Suprapubic skin (tissue), 4 donors: ENCODE data around the gene MAGED1.

Experiments
- CTCF ChIP-seq, 2 donors: fragments of 200-600 bp in 1 of 2; fragments of 450-650 bp in 1 of 2; sonication (generic) in 1 of 2; IDR thresholded peaks; one replicate each; pipeline ENCODE4 v1.5.1; 2016 to 2019; ENCODE audit warnings: antibody characterized with exemption in 2 of 2, mild to moderate bottlenecking in 1 of 2, moderate library complexity in 1 of 2
- POLR2A ChIP-seq, 2 donors: fragments of 450-650 bp; IDR thresholded peaks; one replicate each; pipeline ENCODE4 v1.6.1; 2017; ENCODE audit warnings: antibody characterized with exemption in 2 of 2, mild to moderate bottlenecking in 2 of 2, moderate library complexity in 2 of 2
- POLR2AphosphoS5 ChIP-seq, 3 donors: sonication (generic); formaldehyde crosslinking; IDR thresholded peaks; one replicate each; pipeline ENCODE4 v1.6.1; 2017; ENCODE audit warnings: antibody characterized with exemption in 3 of 3

GRCh38 chrX:51851507-51852085 is 41.8 kb upstream of the MAGED1 start:
- no peak for TF ChIP-seq POLR2AphosphoS5 (IDR thresholded peaks at IDR 0.05)
- TF ChIP-seq CTCF (IDR thresholded peaks at IDR 0.05): no peak
- no peak for TF ChIP-seq POLR2A (IDR thresholded peaks at IDR 0.05)
